DOHH2 (cell line): ENCODE measurements around the gene IST1.

ENCODE experiments used
- H3F3A ChIP-seq: fragments of 200-600 bp; sonication (generic), shearing (Covaris generic); 2 replicates; pipeline ENCODE4 v1.6.0; 2016; ENCODE audit warnings: antibody characterized with exemption, mild to moderate bottlenecking; ENCODE audit not compliant: control insufficient read depth, insufficient read depth
- H3K27ac ChIP-seq: fragments of 200-600 bp; sonication (generic); 2 replicates; pipeline ENCODE4 v1.5.1; 2014; ENCODE audit warnings: low read depth, mild to moderate bottlenecking, low read length, moderate library complexity
- H3K27me3 ChIP-seq: fragments of 200-600 bp; sonication (generic); 2 replicates; pipeline ENCODE4 v1.6.1; 2014; ENCODE audit warnings: mild to moderate bottlenecking, low read length, mixed read lengths; ENCODE audit not compliant: control insufficient read depth
- H3K36me3 ChIP-seq: fragments of 200-600 bp; sonication (generic); 2 replicates; pipeline ENCODE4 v1.6.1; 2014; ENCODE audit warnings: mild to moderate bottlenecking, low read length, moderate library complexity, mixed read lengths; ENCODE audit not compliant: control insufficient read depth
- H3K4me1 ChIP-seq: fragments of 200-600 bp; sonication (generic); 2 replicates; pipeline ENCODE4 v1.6.1; 2014; ENCODE audit warnings: mild to moderate bottlenecking, low read length, mixed read lengths; ENCODE audit not compliant: control insufficient read depth
- H3K4me2 ChIP-seq: fragments of 200-600 bp; sonication (generic); 2 replicates; pipeline ENCODE4 v1.6.0; 2014; ENCODE audit warnings: mild to moderate bottlenecking, low read length, moderate library complexity
- H3K4me3 ChIP-seq: fragments of 200-600 bp; sonication (generic); 2 replicates; pipeline ENCODE4 v1.5.1; 2014; ENCODE audit warnings: mild to moderate bottlenecking, low read length, mixed read lengths
- H3K79me2 ChIP-seq: fragments of 200-600 bp; sonication (generic); 2 replicates; pipeline ENCODE4 v1.6.1; 2014; ENCODE audit warnings: mild to moderate bottlenecking, low read length, mixed read lengths; ENCODE audit not compliant: control insufficient read depth
- H3K9me2 ChIP-seq: fragments of 200-600 bp; sonication (generic); replicated peaks from 2 replicates; pipeline ENCODE4 v1.6.1; 2014; ENCODE audit warnings: mild to moderate bottlenecking, low read length, mixed read lengths; ENCODE audit not compliant: control insufficient read depth
- H3K9me3 ChIP-seq: fragments of 200-600 bp; sonication (generic); 2 replicates; pipeline ENCODE4 v1.6.1; 2014; ENCODE audit warnings: antibody characterized with exemption, low read length, mixed read lengths; ENCODE audit not compliant: control insufficient read depth, insufficient read depth
- H4K20me1 ChIP-seq: fragments of 200-600 bp; sonication (generic); 2 replicates; pipeline ENCODE4 v1.6.0; 2014; ENCODE audit warnings: low read depth, mild to moderate bottlenecking, antibody characterized with exemption, low read length, moderate library complexity; ENCODE audit not compliant: control insufficient read depth, insufficient read depth
- EZH2phosphoT487 ChIP-seq: fragments of 200-600 bp; sonication (generic); IDR thresholded peaks from 2 replicates; pipeline ENCODE4 v1.6.1; 2017; ENCODE audit warnings: borderline replicate concordance, mild to moderate bottlenecking, antibody characterized with exemption, low read length, moderate library complexity, mixed read lengths
- TF ChIP-seq, protein P1 (sequence below): fragments of 200-600 bp; sonication (generic); IDR thresholded peaks from one replicate; pipeline ENCODE4 v1.5.1; 2014; ENCODE audit warnings: antibody characterized with exemption, mild to moderate bottlenecking, low read depth, low read length; ENCODE audit not compliant: poor library complexity, severe bottlenecking

Gene IST1

DNA sequence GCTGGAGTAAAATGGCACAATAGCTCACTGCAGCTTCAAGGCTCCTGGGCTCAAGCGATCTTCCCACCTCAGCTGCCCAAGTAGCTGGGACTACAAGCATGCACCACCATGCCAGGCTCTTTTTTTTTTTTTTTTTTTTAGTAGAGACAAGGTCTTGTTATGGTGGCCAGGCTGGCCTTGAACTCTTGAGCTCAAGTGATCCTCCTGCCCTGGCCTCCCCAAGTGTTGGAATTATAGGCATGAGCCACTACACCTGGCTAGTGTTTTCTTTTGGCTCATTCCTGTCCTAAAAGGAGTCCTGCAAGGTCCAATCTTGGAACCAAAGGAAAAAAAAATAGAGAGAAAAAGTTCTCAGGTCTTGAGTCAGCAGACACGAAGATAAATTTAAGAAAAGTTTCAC, 74.0 kb downstream of the IST1 start:
- TF ChIP-seq, protein P1, sequence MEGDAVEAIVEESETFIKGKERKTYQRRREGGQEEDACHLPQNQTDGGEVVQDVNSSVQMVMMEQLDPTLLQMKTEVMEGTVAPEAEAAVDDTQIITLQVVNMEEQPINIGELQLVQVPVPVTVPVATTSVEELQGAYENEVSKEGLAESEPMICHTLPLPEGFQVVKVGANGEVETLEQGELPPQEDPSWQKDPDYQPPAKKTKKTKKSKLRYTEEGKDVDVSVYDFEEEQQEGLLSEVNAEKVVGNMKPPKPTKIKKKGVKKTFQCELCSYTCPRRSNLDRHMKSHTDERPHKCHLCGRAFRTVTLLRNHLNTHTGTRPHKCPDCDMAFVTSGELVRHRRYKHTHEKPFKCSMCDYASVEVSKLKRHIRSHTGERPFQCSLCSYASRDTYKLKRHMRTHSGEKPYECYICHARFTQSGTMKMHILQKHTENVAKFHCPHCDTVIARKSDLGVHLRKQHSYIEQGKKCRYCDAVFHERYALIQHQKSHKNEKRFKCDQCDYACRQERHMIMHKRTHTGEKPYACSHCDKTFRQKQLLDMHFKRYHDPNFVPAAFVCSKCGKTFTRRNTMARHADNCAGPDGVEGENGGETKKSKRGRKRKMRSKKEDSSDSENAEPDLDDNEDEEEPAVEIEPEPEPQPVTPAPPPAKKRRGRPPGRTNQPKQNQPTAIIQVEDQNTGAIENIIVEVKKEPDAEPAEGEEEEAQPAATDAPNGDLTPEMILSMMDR = no peak
- no peak for TF ChIP-seq EZH2phosphoT487

DNA sequence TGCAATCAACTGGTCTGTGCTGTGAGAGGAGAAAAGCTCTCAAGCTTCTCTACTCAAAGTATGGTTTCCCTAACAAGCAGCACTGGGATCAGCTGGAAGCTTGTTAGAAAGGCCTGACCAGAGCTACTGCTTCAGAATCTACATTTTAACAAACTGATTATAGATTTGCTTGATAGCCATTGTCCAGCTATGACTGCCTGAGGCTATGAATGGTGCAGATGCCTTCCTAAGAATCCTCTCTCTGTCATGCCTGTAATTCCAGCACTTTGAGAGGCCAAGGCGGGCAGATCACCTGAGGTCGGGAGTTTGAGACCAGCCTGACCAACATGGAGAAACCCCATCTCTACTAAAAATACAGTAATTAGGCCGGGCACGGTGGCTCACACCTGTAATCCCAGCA, 76.2 kb downstream of the IST1 start:
- TF ChIP-seq EZH2phosphoT487 = no peak
- Histone ChIP-seq H3K79me2 (no peaks in the 10 kb centered on the region), H3K4me2 (no peak overlapping the region), H3K4me3 (no peak overlapping the region), H3F3A (no peaks in the 10 kb centered on the region), H3K9me2 (no peaks in the 10 kb centered on the region), H4K20me1 (no peaks in the 10 kb centered on the region), H3K9me3 (no peaks in the 10 kb centered on the region), H3K36me3 (no peaks in the 10 kb centered on the region), H3K27ac (no peak overlapping the region), H3K27me3 (no peaks in the 10 kb centered on the region), H3K4me1 (peaks cover 8% of the 10 kb centered on the region)

More for the DNA sequence above, 74.0 kb downstream of the IST1 start:
- Histone ChIP-seq H3K4me3 (no peak overlapping the region), H4K20me1 (no peaks in the 10 kb centered on the region), H3K27ac (no peak overlapping the region), H3K36me3 (no peaks in the 10 kb centered on the region), H3K79me2 (no peaks in the 10 kb centered on the region), H3K4me2 (no peak overlapping the region), H3K27me3 (no peaks in the 10 kb centered on the region), H3K9me3 (no peaks in the 10 kb centered on the region), H3F3A (no peaks in the 10 kb centered on the region), H3K4me1 (0 out of 2 replicates have a peak, but pooled peaks cover 2% of the 10 kb centered on the region), H3K9me2 (no peaks in the 10 kb centered on the region)

DNA sequence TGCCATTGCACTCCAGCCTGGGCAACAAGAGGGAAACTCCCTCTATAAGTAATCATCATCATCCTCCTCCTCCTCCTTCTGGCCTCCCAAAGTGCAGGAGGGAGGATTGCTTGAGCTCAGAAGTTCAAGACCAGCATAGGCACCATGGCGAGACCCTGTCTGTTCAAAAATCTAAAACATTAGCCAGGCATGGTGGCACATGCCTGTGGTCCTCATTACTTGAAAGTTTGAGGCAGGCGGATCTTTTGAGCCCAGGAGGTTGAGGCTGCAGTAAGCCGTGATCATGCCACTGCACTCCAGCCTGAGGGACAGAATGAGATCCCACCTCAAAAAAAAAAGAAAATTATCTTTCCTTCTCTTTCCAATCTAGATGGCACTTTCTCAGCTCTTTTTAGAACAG, 77.0 kb downstream of the IST1 start:
- H3K9me3 ChIP-seq = no peaks in the 10 kb centered on the region
- no peak overlapping the region for H3K27ac ChIP-seq
- TF ChIP-seq, protein P1 = no peak
- TF ChIP-seq EZH2phosphoT487 = no peak
- H3K27me3 ChIP-seq = no peaks in the 10 kb centered on the region
- no peaks in the 10 kb centered on the region for H4K20me1 ChIP-seq
- no peak overlapping the region for H3K4me2 ChIP-seq
- no peaks in the 10 kb centered on the region for H3K36me3 ChIP-seq
- no peaks in the 10 kb centered on the region for H3F3A ChIP-seq
- H3K4me1 ChIP-seq = peaks cover 8% of the 10 kb centered on the region
- no peaks in the 10 kb centered on the region for H3K9me2 ChIP-seq
- H3K4me3 ChIP-seq = no peak overlapping the region
- H3K79me2 ChIP-seq = no peaks in the 10 kb centered on the region

- Histone ChIP-seq H3K27me3 (no peaks in the 10 kb centered on the region), H3K4me1 (peaks cover 8% of the 10 kb centered on the region), H3F3A (no peaks in the 10 kb centered on the region), H3K4me3 (no peak overlapping the region), H3K36me3 (no peaks in the 10 kb centered on the region), H3K79me2 (no peaks in the 10 kb centered on the region), H3K27ac (no peak overlapping the region), H4K20me1 (no peaks in the 10 kb centered on the region), H3K9me2 (no peaks in the 10 kb centered on the region), H3K4me2 (no peak overlapping the region), H3K9me3 (no peaks in the 10 kb centered on the region)
- TF ChIP-seq EZH2phosphoT487 = no peak
- TF ChIP-seq, protein P1 = no peak
Observed at GRCh38 chr16:71973001-71973400, 77.7 kb downstream of the IST1 start.
